Neural progenitor cell (in vitro differentiated cells): Measurements from ENCODE around the gene COMP.

Experiments
- EZH2 ChIP-seq: fragments of 200-600 bp; sonication (generic); IDR thresholded peaks from 2 replicates; pipeline ENCODE4 v1.6.1; 2017; ENCODE audit warnings: antibody characterized with exemption, mild to moderate bottlenecking, moderate library complexity
- TF ChIP-seq, protein P1 (sequence below): fragments of 200-600 bp; sonication (generic); IDR thresholded peaks from 2 replicates; pipeline ENCODE4 v1.5.1; 2017; ENCODE audit warnings: antibody characterized with exemption, mild to moderate bottlenecking

- TF ChIP-seq, protein P1, sequence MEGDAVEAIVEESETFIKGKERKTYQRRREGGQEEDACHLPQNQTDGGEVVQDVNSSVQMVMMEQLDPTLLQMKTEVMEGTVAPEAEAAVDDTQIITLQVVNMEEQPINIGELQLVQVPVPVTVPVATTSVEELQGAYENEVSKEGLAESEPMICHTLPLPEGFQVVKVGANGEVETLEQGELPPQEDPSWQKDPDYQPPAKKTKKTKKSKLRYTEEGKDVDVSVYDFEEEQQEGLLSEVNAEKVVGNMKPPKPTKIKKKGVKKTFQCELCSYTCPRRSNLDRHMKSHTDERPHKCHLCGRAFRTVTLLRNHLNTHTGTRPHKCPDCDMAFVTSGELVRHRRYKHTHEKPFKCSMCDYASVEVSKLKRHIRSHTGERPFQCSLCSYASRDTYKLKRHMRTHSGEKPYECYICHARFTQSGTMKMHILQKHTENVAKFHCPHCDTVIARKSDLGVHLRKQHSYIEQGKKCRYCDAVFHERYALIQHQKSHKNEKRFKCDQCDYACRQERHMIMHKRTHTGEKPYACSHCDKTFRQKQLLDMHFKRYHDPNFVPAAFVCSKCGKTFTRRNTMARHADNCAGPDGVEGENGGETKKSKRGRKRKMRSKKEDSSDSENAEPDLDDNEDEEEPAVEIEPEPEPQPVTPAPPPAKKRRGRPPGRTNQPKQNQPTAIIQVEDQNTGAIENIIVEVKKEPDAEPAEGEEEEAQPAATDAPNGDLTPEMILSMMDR, result no peak
- TF ChIP-seq EZH2, result no peak
Observed at GRCh38 chr19:18759995-18760426, 31.1 kb downstream of the COMP start.
